HepG2 (cell line): ENCODE measurements around the gene TMEM107. TPM values are rescaled to one million over a fixed set of nuclear protein-coding genes. Genes with fewer than 3 reads are reported as not detected.

Source experiments
- BCL6 ChIP-seq: IDR thresholded peaks from 2 replicates; pipeline ENCODE4 v1.6.1; 2016; ENCODE audit warnings: missing genetic modification reagents, missing compliant biosample characterization
- CREB1 ChIP-seq, 2 experiments: fragments of 450-650 bp in 1 of 2; IDR thresholded peaks; 2 replicates each; pipeline ENCODE4 v1.6.1; 2016 to 2017; ENCODE audit warnings: control low read depth in 1 of 2, mild to moderate bottlenecking in 1 of 2, missing compliant biosample characterization in 1 of 2, missing genetic modification characterization in 1 of 2
- DMTF1 ChIP-seq: sonication (generic); formaldehyde crosslinking; IDR thresholded peaks from 2 replicates; pipeline ENCODE4 v1.4.0; 2020; ENCODE audit warnings: mild to moderate bottlenecking, missing genetic modification reagents
- HHEX ChIP-seq: IDR thresholded peaks from 2 replicates; pipeline ENCODE4 v1.6.1; 2016; ENCODE audit warnings: control low read depth
- IRF9 ChIP-seq: sonication (generic); formaldehyde crosslinking; IDR thresholded peaks from 2 replicates; pipeline ENCODE4 v1.8.0; 2022; ENCODE audit warnings: missing genetic modification reagents, mild to moderate bottlenecking, borderline replicate concordance
- KLF16 ChIP-seq, 2 experiments: sonication (generic) in 1 of 2; formaldehyde crosslinking in 1 of 2; IDR thresholded peaks; 2 replicates each; pipeline versions ENCODE4 v1.6.1 to v1.8.0; 2016 to 2023; ENCODE audit warnings: missing genetic modification reagents in 2 of 2, missing compliant biosample characterization in 1 of 2
- MLLT10 ChIP-seq: sonication (generic); formaldehyde crosslinking; IDR thresholded peaks from 2 replicates; pipeline ENCODE4 v1.4.0; 2020; ENCODE audit warnings: missing genetic modification reagents
- PRPF4 ChIP-seq: fragments of 200-400 bp; formaldehyde crosslinking; IDR thresholded peaks from 2 replicates; pipeline ENCODE4 v1.6.1; 2016; ENCODE audit warnings: low read length, low read depth; ENCODE audit not compliant: poor library complexity, severe bottlenecking
- SRY ChIP-seq: sonication (generic); formaldehyde crosslinking; IDR thresholded peaks from 2 replicates; pipeline ENCODE4 v1.8.0; 2022; ENCODE audit warnings: mild to moderate bottlenecking, missing genetic modification reagents
- ZBTB7B ChIP-seq: sonication (generic); formaldehyde crosslinking; IDR thresholded peaks from 2 replicates; pipeline ENCODE4 v1.4.0; 2020; ENCODE audit warnings: missing genetic modification reagents
- ZKSCAN8 ChIP-seq: IDR thresholded peaks from 2 replicates; pipeline ENCODE4 v1.6.1; 2016; ENCODE audit warnings: borderline replicate concordance, missing genetic modification reagents, missing compliant biosample characterization
- ZMYM4 ChIP-seq: sonication (generic); formaldehyde crosslinking; IDR thresholded peaks from 2 replicates; pipeline ENCODE4 v1.8.1; 2023; ENCODE audit warnings: mild to moderate bottlenecking, missing genetic modification reagents
- ZNF205 ChIP-seq: IDR thresholded peaks from 2 replicates; pipeline ENCODE4 v1.6.1; 2018; ENCODE audit warnings: missing biosample characterization, missing genetic modification reagents
- ZNF30 ChIP-seq: sonication (generic); formaldehyde crosslinking; IDR thresholded peaks from 2 replicates; pipeline ENCODE4 v1.5.0; 2020; ENCODE audit warnings: mild to moderate bottlenecking, missing genetic modification reagents
- ZNF446 ChIP-seq: sonication (generic); formaldehyde crosslinking; IDR thresholded peaks from 2 replicates; pipeline ENCODE4 v1.5.0; 2020; ENCODE audit warnings: mild to moderate bottlenecking, missing genetic modification reagents
- ZNF501 ChIP-seq: sonication (generic); formaldehyde crosslinking; IDR thresholded peaks from 2 replicates; pipeline ENCODE4 v1.5.1; 2020; ENCODE audit warnings: mild to moderate bottlenecking, moderate library complexity, missing genetic modification reagents
- ZSCAN29 ChIP-seq: sonication (generic); formaldehyde crosslinking; conservative IDR thresholded peaks from 2 replicates; pipeline ENCODE4 v1.4.0; 2020; ENCODE audit warnings: mild to moderate bottlenecking, missing genetic modification reagents
- polyA plus RNA-seq, 8 experiments: library from polyadenylated mRNA; depleted of rRNA in 3 of 8; stranded (reverse) in 7 of 8; unstranded in 1 of 8; fragments of >200 nt; fragmentation: Illumina TruSeq in 4 of 8; extraction: Trizol in 4 of 8; gene quantifications; 2 replicates each; pipeline versions ENCODE4 v1.2.1 to v1.2.3, GENCODE V29; 2011 to 2016; ENCODE audit warnings: low read depth in 4 of 8, missing spikeins in 1 of 8, mixed read lengths in 1 of 8; ENCODE audit not compliant: insufficient read depth in 1 of 8
- total RNA-seq, 5 experiments: library from RNA; depleted of rRNA; stranded (reverse); fragments of >200 nt; fragmentation: Illumina TruSeq; extraction: Trizol; gene quantifications; 2 replicates each; pipeline ENCODE4 v1.2.3, GENCODE V29; 2016; ENCODE audit warnings: low read depth in 1 of 5
- TF ChIP-seq, protein P1 (sequence below): sonication (generic); formaldehyde crosslinking; IDR thresholded peaks from 2 replicates; pipeline ENCODE4 v1.5.0; 2020; ENCODE audit warnings: missing genetic modification reagents
- TF ChIP-seq, protein P2 (sequence below): sonication (generic); formaldehyde crosslinking; IDR thresholded peaks from 2 replicates; pipeline ENCODE4 v1.8.1; 2023; ENCODE audit warnings: missing genetic modification reagents, inconsistent platforms, borderline replicate concordance
- TF ChIP-seq, protein P3 (sequence below): IDR thresholded peaks from 2 replicates; pipeline ENCODE4 v1.6.1; 2012; ENCODE audit warnings: low read length, improper control_type of control experiment

The TMEM107 gene
- total and polyA plus RNA-seq, 2 of the 13 experiments (the other 11 are each of a cell fraction or from before 2014, with no cell fraction given) = 7.2 to 15.3 TPM

GRCh38 chr17:8210761-8211458 lies 34.7 kb upstream of the TMEM107 start (continued):
- TF ChIP-seq DMTF1 (CRISPR knock-in tag) = no peak
- TF ChIP-seq PRPF4 = no peak
- TF ChIP-seq BCL6 (CRISPR knock-in tag) = peak; percentile 95
- no peak; a peak in 1 of 4 replicates for TF ChIP-seq KLF16 (CRISPR knock-in tag; IDR thresholded peaks at IDR 0.05)
- TF ChIP-seq, protein P1, sequence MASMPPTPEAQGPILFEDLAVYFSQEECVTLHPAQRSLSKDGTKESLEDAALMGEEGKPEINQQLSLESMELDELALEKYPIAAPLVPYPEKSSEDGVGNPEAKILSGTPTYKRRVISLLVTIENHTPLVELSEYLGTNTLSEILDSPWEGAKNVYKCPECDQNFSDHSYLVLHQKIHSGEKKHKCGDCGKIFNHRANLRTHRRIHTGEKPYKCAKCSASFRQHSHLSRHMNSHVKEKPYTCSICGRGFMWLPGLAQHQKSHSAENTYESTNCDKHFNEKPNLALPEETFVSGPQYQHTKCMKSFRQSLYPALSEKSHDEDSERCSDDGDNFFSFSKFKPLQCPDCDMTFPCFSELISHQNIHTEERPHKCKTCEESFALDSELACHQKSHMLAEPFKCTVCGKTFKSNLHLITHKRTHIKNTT = no peak
- TF ChIP-seq HHEX (CRISPR knock-in tag) = no peak
- no peak for TF ChIP-seq ZKSCAN8 (CRISPR knock-in tag)
- no peak for TF ChIP-seq ZNF30
- no peak for TF ChIP-seq ZSCAN29 (CRISPR knock-in tag)
- TF ChIP-seq ZNF205 = peak; percentile 64; the same call in 1 of the 2 replicates
- no peak; the same call in 1 of the 2 replicates for TF ChIP-seq CREB1 (IDR thresholded peaks at IDR 0.05)
- no peak; the same call in 1 of the 2 replicates for TF ChIP-seq CREB1 (CRISPR knock-in tag; IDR thresholded peaks at IDR 0.05)
- no peak for TF ChIP-seq SRY
- no peak for TF ChIP-seq MLLT10 (CRISPR knock-in tag)
- TF ChIP-seq ZMYM4 (CRISPR knock-in tag) = no peak
- TF ChIP-seq ZBTB7B (CRISPR knock-in tag) = no peak
- TF ChIP-seq ZNF446 (CRISPR knock-in tag) = no peak
- TF ChIP-seq, protein P2, sequence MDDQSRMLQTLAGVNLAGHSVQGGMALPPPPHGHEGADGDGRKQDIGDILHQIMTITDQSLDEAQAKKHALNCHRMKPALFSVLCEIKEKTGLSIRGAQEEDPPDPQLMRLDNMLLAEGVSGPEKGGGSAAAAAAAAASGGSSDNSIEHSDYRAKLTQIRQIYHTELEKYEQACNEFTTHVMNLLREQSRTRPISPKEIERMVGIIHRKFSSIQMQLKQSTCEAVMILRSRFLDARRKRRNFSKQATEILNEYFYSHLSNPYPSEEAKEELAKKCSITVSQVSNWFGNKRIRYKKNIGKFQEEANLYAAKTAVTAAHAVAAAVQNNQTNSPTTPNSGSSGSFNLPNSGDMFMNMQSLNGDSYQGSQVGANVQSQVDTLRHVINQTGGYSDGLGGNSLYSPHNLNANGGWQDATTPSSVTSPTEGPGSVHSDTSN (CRISPR knock-in tag) = no peak
- no peak; the same call in 1 of the 2 replicates for TF ChIP-seq ZNF501 (CRISPR knock-in tag)
- TF ChIP-seq IRF9 (CRISPR knock-in tag) = no peak
- TF ChIP-seq, protein P3, sequence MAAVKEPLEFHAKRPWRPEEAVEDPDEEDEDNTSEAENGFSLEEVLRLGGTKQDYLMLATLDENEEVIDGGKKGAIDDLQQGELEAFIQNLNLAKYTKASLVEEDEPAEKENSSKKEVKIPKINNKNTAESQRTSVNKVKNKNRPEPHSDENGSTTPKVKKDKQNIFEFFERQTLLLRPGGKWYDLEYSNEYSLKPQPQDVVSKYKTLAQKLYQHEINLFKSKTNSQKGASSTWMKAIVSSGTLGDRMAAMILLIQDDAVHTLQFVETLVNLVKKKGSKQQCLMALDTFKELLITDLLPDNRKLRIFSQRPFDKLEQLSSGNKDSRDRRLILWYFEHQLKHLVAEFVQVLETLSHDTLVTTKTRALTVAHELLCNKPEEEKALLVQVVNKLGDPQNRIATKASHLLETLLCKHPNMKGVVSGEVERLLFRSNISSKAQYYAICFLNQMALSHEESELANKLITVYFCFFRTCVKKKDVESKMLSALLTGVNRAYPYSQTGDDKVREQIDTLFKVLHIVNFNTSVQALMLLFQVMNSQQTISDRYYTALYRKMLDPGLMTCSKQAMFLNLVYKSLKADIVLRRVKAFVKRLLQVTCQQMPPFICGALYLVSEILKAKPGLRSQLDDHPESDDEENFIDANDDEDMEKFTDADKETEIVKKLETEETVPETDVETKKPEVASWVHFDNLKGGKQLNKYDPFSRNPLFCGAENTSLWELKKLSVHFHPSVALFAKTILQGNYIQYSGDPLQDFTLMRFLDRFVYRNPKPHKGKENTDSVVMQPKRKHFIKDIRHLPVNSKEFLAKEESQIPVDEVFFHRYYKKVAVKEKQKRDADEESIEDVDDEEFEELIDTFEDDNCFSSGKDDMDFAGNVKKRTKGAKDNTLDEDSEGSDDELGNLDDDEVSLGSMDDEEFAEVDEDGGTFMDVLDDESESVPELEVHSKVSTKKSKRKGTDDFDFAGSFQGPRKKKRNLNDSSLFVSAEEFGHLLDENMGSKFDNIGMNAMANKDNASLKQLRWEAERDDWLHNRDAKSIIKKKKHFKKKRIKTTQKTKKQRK = no peak
